H1 (cell line): Measurements from ENCODE around the gene CNIH1. TPM values are rescaled to one million over a fixed set of nuclear protein-coding genes. Genes with fewer than 3 reads are reported as not detected.

Experiments
- CTCF ChIA-PET: fragments of 300-600 bp; sonication (Branson Sonifier 250); formaldehyde crosslinking; loops from one replicate; lab custom pipeline; 2021; ENCODE audit not compliant: partially characterized antibody; lab: Charles Lee
- POLR2A ChIA-PET: fragments of 300-600 bp; sonication (Branson Sonifier 250); formaldehyde crosslinking; loops from one replicate; lab custom pipeline; 2021; ENCODE audit warnings: inconsistent platforms; ENCODE audit not compliant: partially characterized antibody; lab: Charles Lee
- DNase-seq, 2 experiments: peaks; one replicate each; pipeline versions ENCODE4 v3.0.0 to v3.0.0-alpha.2; 2010 to 2022; ENCODE audit warnings: low spot score in 2 of 2, low read depth in 1 of 2, mixed read lengths in 1 of 2
- FAIRE-seq: peaks from 2 replicates; lab custom pipeline; 2011; peaks lifted over from hg19 to GRCh38; lab: Jason Lieb, UNC
- H2AFZ ChIP-seq: 2 replicates; pipeline ENCODE4 v1.8.1; 2012; ENCODE audit warnings: low read length, inconsistent platforms
- H2AK5ac ChIP-seq: 2 replicates; pipeline ENCODE4 v1.6.1; 2013; ENCODE audit warnings: low read depth, low read length
- H2BK120ac ChIP-seq: replicated peaks from 2 replicates; pipeline ENCODE3; 2013; ENCODE audit warnings: low read depth, low read length, inconsistent platforms
- H2BK12ac ChIP-seq: 2 replicates; pipeline ENCODE4 v1.6.1; 2013; ENCODE audit warnings: low read depth, low read length
- H2BK15ac ChIP-seq: 2 replicates; pipeline ENCODE4 v1.6.1; 2013; ENCODE audit warnings: low read length
- H2BK20ac ChIP-seq: 2 replicates; pipeline ENCODE4 v1.6.1; 2013; ENCODE audit warnings: low read length
- H2BK5ac ChIP-seq: 2 replicates; pipeline ENCODE4 v1.6.1; 2013; ENCODE audit warnings: low read depth, low read length
- H3K14ac ChIP-seq: 2 replicates; pipeline ENCODE4 v1.6.1; 2013; ENCODE audit warnings: inconsistent platforms; ENCODE audit not compliant: insufficient read length
- H3K18ac ChIP-seq: 2 replicates; pipeline ENCODE4 v1.6.1; 2013; ENCODE audit warnings: low read length; ENCODE audit errors: extremely low read depth
- H3K23ac ChIP-seq: 2 replicates; pipeline ENCODE4 v1.6.1; 2013; ENCODE audit warnings: inconsistent platforms; ENCODE audit not compliant: insufficient read length
- H3K23me2 ChIP-seq: 2 replicates; pipeline ENCODE4 v1.6.1; 2013; ENCODE audit warnings: low read depth, low read length
- H3K27ac ChIP-seq: 2 replicates; pipeline ENCODE4 v1.6.1; 2011; ENCODE audit warnings: low read depth, low read length, inconsistent platforms
- H3K27me3 ChIP-seq, 4 experiments: replicated peaks in 1 of 4; 1 replicate in 1 of 4; 2 replicates in 3 of 4; pipeline versions ENCODE4 v1.6.1 to v1.8.1; 2011 to 2013; ENCODE audit warnings: low read length in 3 of 4, mild to moderate bottlenecking in 3 of 4, inconsistent platforms in 2 of 4, mixed read lengths in 2 of 4, moderate library complexity in 1 of 4; ENCODE audit not compliant: control insufficient read depth in 3 of 4, insufficient read depth in 3 of 4; ENCODE audit errors: extremely low read depth in 1 of 4
- H3K36me3 ChIP-seq, 4 experiments: 2 replicates each; pipeline versions ENCODE4 v1.6.1 to v1.8.1; 2011 to 2013; ENCODE audit warnings: mild to moderate bottlenecking in 4 of 4, low read length in 3 of 4, moderate library complexity in 2 of 4, control low read depth in 1 of 4, inconsistent platforms in 1 of 4; ENCODE audit not compliant: insufficient read depth in 4 of 4, control insufficient read depth in 2 of 4
- H3K4ac ChIP-seq: replicated peaks from 2 replicates; pipeline ENCODE3; 2013; ENCODE audit warnings: low read length, low read depth, mixed read lengths, inconsistent platforms; ENCODE audit not compliant: insufficient read length
- H3K4me1 ChIP-seq, 4 experiments: replicated peaks in 1 of 4; 1 replicate in 1 of 4; 2 replicates in 3 of 4; pipeline versions ENCODE4 v1.6.1 to v1.8.1; 2011 to 2013; ENCODE audit warnings: low read length in 3 of 4, inconsistent platforms in 2 of 4, mixed read lengths in 1 of 4; ENCODE audit not compliant: insufficient read depth in 4 of 4, control insufficient read depth in 3 of 4
- H3K4me2 ChIP-seq, 2 experiments: 2 replicates each; pipeline versions ENCODE4 v1.6.1 to v1.8.1; 2011 to 2013; ENCODE audit warnings: low read depth in 2 of 2, low read length in 2 of 2, control low read depth in 1 of 2, inconsistent platforms in 1 of 2, mild to moderate bottlenecking in 1 of 2; ENCODE audit not compliant: insufficient read depth in 1 of 2
- H3K4me3 ChIP-seq, 4 experiments: fragments of 200-600, 300-600 bp in 1 of 4; sonication (generic), shearing (Covaris generic), sonication (Bioruptor Twin) in 1 of 4; 2 replicates each; pipeline versions ENCODE4 v1.5.1 to v1.8.1; 2011 to 2016; ENCODE audit warnings: low read length in 4 of 4, low read depth in 3 of 4, control low read depth in 2 of 4, inconsistent platforms in 2 of 4, mild to moderate bottlenecking in 2 of 4, mixed read lengths in 1 of 4, moderate library complexity in 1 of 4; ENCODE audit not compliant: insufficient read depth in 2 of 4; ENCODE audit errors: extremely low read depth in 1 of 4
- H3K56ac ChIP-seq: replicated peaks from 2 replicates; pipeline ENCODE3; 2013; ENCODE audit warnings: low read depth, mild to moderate bottlenecking, mixed read lengths, low read length, inconsistent platforms; ENCODE audit not compliant: insufficient read length
- H3K79me1 ChIP-seq: 2 replicates; pipeline ENCODE4 v1.6.1; 2013; ENCODE audit warnings: low read depth, low read length, control low read depth
- H3K79me2 ChIP-seq, 2 experiments: 2 replicates each; pipeline versions ENCODE4 v1.6.1 to v1.8.1; 2012 to 2013; ENCODE audit warnings: low read length in 2 of 2, mild to moderate bottlenecking in 2 of 2, inconsistent platforms in 1 of 2; ENCODE audit not compliant: insufficient read depth in 2 of 2, control insufficient read depth in 1 of 2
- H3K9ac ChIP-seq, 4 experiments: replicated peaks in 1 of 4; 1 replicate in 1 of 4; 2 replicates in 3 of 4; pipeline versions ENCODE4 v1.6.1 to v1.8.1; 2011 to 2013; ENCODE audit warnings: low read depth in 3 of 4, low read length in 3 of 4, control low read depth in 2 of 4, mild to moderate bottlenecking in 2 of 4, moderate library complexity in 2 of 4, inconsistent platforms in 1 of 4; ENCODE audit errors: extremely low read depth in 1 of 4
- H3K9me3 ChIP-seq, 2 experiments: 2 replicates each; pipeline versions ENCODE4 v1.6.1 to v1.8.1; 2012 to 2013; ENCODE audit warnings: mild to moderate bottlenecking in 2 of 2, moderate library complexity in 2 of 2, control low read depth in 1 of 2, inconsistent platforms in 1 of 2, low read depth in 1 of 2, low read length in 1 of 2, mixed read lengths in 1 of 2; ENCODE audit not compliant: insufficient read depth in 2 of 2
- H4K20me1 ChIP-seq, 2 experiments: replicated peaks in 1 of 2; 2 replicates each; pipeline versions ENCODE3 to v1.8.1; 2011 to 2013; ENCODE audit warnings: inconsistent platforms in 2 of 2, low read length in 2 of 2, mild to moderate bottlenecking in 1 of 2; ENCODE audit not compliant: insufficient read depth in 2 of 2, control insufficient read depth in 1 of 2
- H4K5ac ChIP-seq: 2 replicates; pipeline ENCODE4 v1.6.1; 2013; ENCODE audit warnings: low read length, low read depth, mixed read lengths, inconsistent platforms; ENCODE audit not compliant: insufficient read length
- H4K8ac ChIP-seq: 2 replicates; pipeline ENCODE4 v1.8.0; 2013; ENCODE audit warnings: mild to moderate bottlenecking, moderate library complexity, low read length, inconsistent platforms; ENCODE audit not compliant: insufficient read depth; ENCODE audit errors: extremely low read depth
- H4K91ac ChIP-seq: replicated peaks from 2 replicates; pipeline ENCODE3; 2013; ENCODE audit warnings: low read length, mixed read lengths, inconsistent platforms; ENCODE audit not compliant: insufficient read length
- CBX8 ChIP-seq: fragments of 300-800, 300-1000 bp; sonication (generic); IDR thresholded peaks from 2 replicates; pipeline ENCODE4 v1.7.1; 2016; ENCODE audit warnings: low read depth, low read length, borderline replicate concordance
- CEBPB ChIP-seq: IDR thresholded peaks from 2 replicates; pipeline ENCODE4 v1.6.1; 2012; ENCODE audit warnings: low read depth, low read length
- CHD1 ChIP-seq: IDR thresholded peaks from 2 replicates; pipeline ENCODE4 v1.6.1; 2012; ENCODE audit warnings: low read depth, low read length, improper control_type of control experiment
- FOSL1 ChIP-seq: IDR thresholded peaks from 2 replicates; pipeline ENCODE4 v1.6.1; 2011; ENCODE audit warnings: mild to moderate bottlenecking, low read depth, low read length, moderate library complexity; ENCODE audit not compliant: insufficient read depth
- POLR2A ChIP-seq, 2 experiments: IDR thresholded peaks; 1 replicate in 1 of 2; 2 replicates in 1 of 2; pipeline ENCODE4 v1.6.1; 2011; ENCODE audit warnings: low read depth in 2 of 2, low read length in 2 of 2, mild to moderate bottlenecking in 2 of 2; ENCODE audit errors: control extremely low read depth in 1 of 2
- RAD21 ChIP-seq, 2 experiments: IDR thresholded peaks in 1 of 2; conservative IDR thresholded peaks in 1 of 2; 2 replicates each; pipeline ENCODE4 v1.6.1; 2011; ENCODE audit warnings: low read depth in 2 of 2, low read length in 2 of 2, improper control_type of control experiment in 1 of 2, inconsistent platforms in 1 of 2, mild to moderate bottlenecking in 1 of 2, moderate library complexity in 1 of 2
- SIX5 ChIP-seq: IDR thresholded peaks from 2 replicates; pipeline ENCODE4 v1.6.1; 2011; ENCODE audit warnings: mild to moderate bottlenecking, low read depth, low read length
- SUZ12 ChIP-seq: fragments of 200-600 bp; sonication (generic); IDR thresholded peaks from 2 replicates; pipeline ENCODE4 v1.6.1; 2012; ENCODE audit warnings: mild to moderate bottlenecking, inconsistent platforms, low read length, moderate library complexity, mixed read lengths
- TCF12 ChIP-seq: IDR thresholded peaks from 2 replicates; pipeline ENCODE4 v1.6.1; 2011; ENCODE audit warnings: low read depth, mild to moderate bottlenecking, low read length
- WGBS, 2 experiments: shearing (Covaris generic) in 1 of 2; methylation state at CpG; one replicate each; pipeline versions ENCODE4 v1.1.6 to v1.1.7; 2013 to 2015; ENCODE audit warnings: low lambda C conversion rate in 2 of 2, mixed read lengths in 2 of 2, inconsistent platforms in 1 of 2, low coverage in 1 of 2, missing lambda C conversion rate in 1 of 2; ENCODE audit not compliant: insufficient replicate concordance in 2 of 2, insufficient coverage in 1 of 2, insufficient read length in 1 of 2; ENCODE audit errors: extremely low coverage in 1 of 2, missing lambda C conversion rate in 1 of 2; 5-methylcytosine and 5-hydroxymethylcytosine counted together
- polyA plus RNA-seq, 7 experiments: library from polyadenylated mRNA; depleted of rRNA in 3 of 7; stranded (reverse) in 5 of 7; unstranded in 2 of 7; fragments of >200 nt in 5 of 7; fragments of 200-250 nt in 2 of 7; gene quantifications; 1 replicate in 5 of 7; 2 replicates in 1 of 7; 4 replicates in 1 of 7; pipeline versions ENCODE4 v1.2.1 to v1.2.3, GENCODE V29; 2011 to 2013; ENCODE audit warnings: missing spikeins in 2 of 7, mixed read lengths in 2 of 7
- total RNA-seq: library from RNA; stranded (reverse); fragmentation: NEBNext Ultra II Directional; extraction: Animal tissue kit (Norgen Biotek cat#: 25700); gene quantifications from 2 replicates; pipeline ENCODE4 v1.2.1, GENCODE V29; 2021
- TF ChIP-seq, protein P1 (sequence below): IDR thresholded peaks from 2 replicates; pipeline ENCODE4 v1.6.1; 2012; ENCODE audit warnings: inconsistent platforms

CNIH1 gene
- total and polyA plus RNA-seq, 2 of the 8 experiments (the other 6 are each of a cell fraction or from before 2014, with no cell fraction given), result 119 to 333 TPM

DNA sequence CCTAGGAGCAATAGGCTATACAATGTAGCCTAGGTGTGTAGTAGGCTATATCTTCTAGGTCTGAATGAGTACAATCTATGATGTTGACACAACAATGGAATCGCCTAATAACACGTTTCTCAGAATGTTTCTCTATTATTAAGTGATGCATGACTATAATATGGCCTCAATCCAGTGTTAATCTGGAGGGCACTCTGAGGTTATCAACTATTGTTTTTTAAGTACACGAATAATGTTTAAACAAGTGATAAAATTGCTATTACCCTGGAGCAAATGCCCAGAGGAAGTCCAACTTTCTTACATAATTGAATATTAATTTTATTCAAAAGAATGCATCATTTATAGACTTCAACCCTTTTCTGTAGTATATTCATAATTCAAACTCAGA, 16.4 kb upstream of the CNIH1 start:
- POLR2A ChIA-PET, result no interaction called here
- Histone ChIP-seq H2BK15ac (no peak overlapping the region), H3K79me1 (no peaks in the 10 kb centered on the region), H3K36me3 (no peaks in the 10 kb centered on the region), H4K91ac (no peak overlapping the region), H4K5ac (no peak overlapping the region), H3K4ac (no peak overlapping the region), H2AFZ (no peak overlapping the region), H3K27ac (no peak overlapping the region), H2AK5ac (no peak overlapping the region), H3K4me2 (no peak overlapping the region), H3K4me3 (no peak overlapping the region), H3K56ac (no peak overlapping the region), H2BK5ac (no peak overlapping the region), H3K23ac (no peak overlapping the region), H3K9me3 (peaks cover 6 to 13% of the 10 kb centered on the region in 2 experiments), H2BK20ac (no peak overlapping the region), H3K9ac (no peak overlapping the region; a peak in 1 of 7 replicates), H3K18ac (no peak overlapping the region), H3K23me2 (no peaks in the 10 kb centered on the region), H2BK12ac (no peak overlapping the region), H3K4me1 (no peaks in the 10 kb centered on the region), H3K27me3 (no peaks in the 10 kb centered on the region), H4K20me1 (no peaks in the 10 kb centered on the region), H2BK120ac (no peak overlapping the region), H4K8ac (no peak overlapping the region), H3K14ac (no peak overlapping the region), H3K79me2 (no peaks in the 10 kb centered on the region)
- CTCF ChIA-PET, result interaction anchor here (0.6 to 1.6 kb wide), 3 partner anchors 12 to 357 kb away, joined by 3 to 8 read pairs (median 4); no protein-coding TSS in a partner anchor
- FAIRE-seq (no peak), DNase-seq (no peak)
- 90% methylated on average over 3 of the region's 3 CpGs; no CpG with 5 or more reads in 1 of the 2 experiments for WGBS, 2 experiments
- no peak for TF ChIP-seq FOSL1
- no peak for TF ChIP-seq TCF12
- TF ChIP-seq RAD21 (IDR thresholded peaks at IDR 0.05 in 1 of 2, conservative IDR thresholded peaks at IDR 0.05 in 1 of 2; ENCODE audit: low read depth in 2 of 2, low read length in 2 of 2), result no peak
- TF ChIP-seq SUZ12, result no peak
- TF ChIP-seq, protein P1, sequence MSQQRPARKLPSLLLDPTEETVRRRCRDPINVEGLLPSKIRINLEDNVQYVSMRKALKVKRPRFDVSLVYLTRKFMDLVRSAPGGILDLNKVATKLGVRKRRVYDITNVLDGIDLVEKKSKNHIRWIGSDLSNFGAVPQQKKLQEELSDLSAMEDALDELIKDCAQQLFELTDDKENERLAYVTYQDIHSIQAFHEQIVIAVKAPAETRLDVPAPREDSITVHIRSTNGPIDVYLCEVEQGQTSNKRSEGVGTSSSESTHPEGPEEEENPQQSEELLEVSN, result no peak
- TF ChIP-seq CEBPB, result no peak
- no peak for TF ChIP-seq CHD1
- no peak for TF ChIP-seq POLR2A (IDR thresholded peaks at IDR 0.05; ENCODE audit: control extremely low read depth in 1 of 2, low read depth in 2 of 2, low read length in 2 of 2)
- TF ChIP-seq SIX5, result no peak
- no peak for TF ChIP-seq CBX8
